HG02610 (cell line): ENCODE results near the gene TPD52L1.
"Not testable (repeated sequence)": the region's sequence is repeated elsewhere in the genome, so short reads cannot be mapped to it uniquely, and the experiment has no call there.

Experiments
- ATAC-seq: cut with Tn5 transposase; IDR thresholded peaks from one replicate; pipeline ENCODE4 v1.9.1; 2021; ENCODE audit warnings: mild to moderate bottlenecking, moderate library complexity; ENCODE audit not compliant: unreplicated experiment

TPD52L1 gene

GRCh38 chr6:125268765-125269164, 115.2 kb downstream of the TPD52L1 start:
- ATAC-seq, result no peak

GRCh38 chr6:125269328-125269985, 115.9 kb downstream of the TPD52L1 start:
- no peak for ATAC-seq

GRCh38 chr6:125270380-125270779, 116.8 kb downstream of the TPD52L1 start:
- ATAC-seq, result no peak

- ATAC-seq, result no peak
These were observed 118.0 kb downstream of the TPD52L1 start for GRCh38 chr6:125271486-125272159.

- ATAC-seq, result no peak
These were observed 119.7 kb downstream of the TPD52L1 start for GRCh38 chr6:125273251-125273650.

GRCh38 chr6:125273965-125274364, 120.4 kb downstream of the TPD52L1 start:
- ATAC-seq, result no peak

- ATAC-seq, result no peak
These were observed 121.4 kb downstream of the TPD52L1 start for GRCh38 chr6:125274935-125275334.

GRCh38 chr6:125275779-125276178, 122.2 kb downstream of the TPD52L1 start:
- no peak for ATAC-seq

- ATAC-seq, result no peak
These were observed 124.3 kb downstream of the TPD52L1 start for GRCh38 chr6:125277838-125278237.

- ATAC-seq, result peak; percentile 75
These were observed 126.4 kb downstream of the TPD52L1 start for GRCh38 chr6:125279961-125280360.

- ATAC-seq, result not testable (repeated sequence)
These were observed 126.9 kb downstream of the TPD52L1 start for GRCh38 chr6:125280370-125281035.

GRCh38 chr6:125282470-125282869, 128.9 kb downstream of the TPD52L1 start:
- not testable (repeated sequence) for ATAC-seq

- no peak for ATAC-seq
These were observed 131.8 kb downstream of the TPD52L1 start for GRCh38 chr6:125285353-125285752.

- ATAC-seq, result no peak
These were observed 132.4 kb downstream of the TPD52L1 start for GRCh38 chr6:125285936-125286335.

- ATAC-seq, result no peak
These were observed 134.1 kb downstream of the TPD52L1 start for GRCh38 chr6:125287718-125288117.

GRCh38 chr6:125293587-125293986, 140.0 kb downstream of the TPD52L1 start:
- ATAC-seq, result no peak

- ATAC-seq, result no peak
These were observed 140.5 kb downstream of the TPD52L1 start for GRCh38 chr6:125294036-125294435.

GRCh38 chr6:125294925-125295324, 141.4 kb downstream of the TPD52L1 start:
- ATAC-seq, result no peak

GRCh38 chr6:125296471-125296870, 142.9 kb downstream of the TPD52L1 start:
- no peak for ATAC-seq

- ATAC-seq, result no peak
These were observed 145.7 kb downstream of the TPD52L1 start for GRCh38 chr6:125299257-125299656.

GRCh38 chr6:125300992-125301434, 147.4 kb downstream of the TPD52L1 start:
- no peak for ATAC-seq
